Activated B cell treated with CpG ODN at 0.5 μM for 24 hours (primary cell): ENCODE data around the gene SCP2. TPM values are rescaled to one million over a fixed set of nuclear protein-coding genes. Genes with fewer than 3 reads are reported as not detected.

Experiments used
- ATAC-seq: fragments of 200-7000 bp; cut with Tn5 transposase; one replicate; pipeline ENCODE4 v1.10.0; 2021; ENCODE audit warnings: low read depth, mild to moderate bottlenecking, moderate library complexity
- CTCF ChIA-PET: fragments of 350-600 bp; sonication (Branson Sonifier 250); formaldehyde crosslinking; loops from one replicate; lab custom pipeline; 2021; ENCODE audit warnings: antibody characterized with exemption; lab: Charles Lee
- POLR2A ChIA-PET: fragments of 350-600 bp; sonication (Branson Sonifier 250); formaldehyde crosslinking; loops from one replicate; lab custom pipeline; 2021; ENCODE audit warnings: antibody characterized with exemption; lab: Charles Lee
- DNase-seq: peaks from one replicate; pipeline ENCODE4 v3.0.0; 2022
- H3K27ac Mint-ChIP-seq: one replicate; pipeline ENCODE4 v1.8.0; 2020; ENCODE audit warnings: mixed read lengths
- H3K27me3 Mint-ChIP-seq: one replicate; pipeline ENCODE4 v1.8.0; 2021; ENCODE audit warnings: mixed read lengths
- H3K36me3 Mint-ChIP-seq: one replicate; pipeline ENCODE4 v1.8.0; 2021; ENCODE audit warnings: low read depth, mixed read lengths
- H3K4me1 Mint-ChIP-seq: one replicate; pipeline ENCODE4 v1.8.0; 2021; ENCODE audit warnings: mixed read lengths
- H3K4me3 Mint-ChIP-seq: one replicate; pipeline ENCODE4 v1.8.0; 2020; ENCODE audit warnings: mild to moderate bottlenecking, mixed read lengths
- H3K9me3 Mint-ChIP-seq: one replicate; pipeline ENCODE4 v1.8.0; 2020; ENCODE audit warnings: mixed read lengths
- CTCF ChIP-seq: fragments of 200-600 bp; IDR thresholded peaks from one replicate; pipeline ENCODE4 v1.8.0; 2022; ENCODE audit warnings: antibody characterized with exemption, mild to moderate bottlenecking
- intact Hi-C: fragments of 100-400 bp; cut with micrococcal nuclease; formaldehyde crosslinking; loops from one replicate; pipeline ENCODE4 v1.15.1; 2024
- total RNA-seq: library from RNA; stranded (reverse); gene quantifications from 2 replicates; pipeline ENCODE4 v1.2.3, GENCODE V29; 2022

The SCP2 gene
- total RNA-seq, 1 donor from 2014 or later, result 72.2 TPM

- no peak for ATAC-seq
- intact Hi-C loops, result loop anchor here (5.0 kb wide), 1 partner anchor 253 kb away; no protein-coding TSS in a partner anchor
- no peak for DNase-seq
- Mint-ChIP-seq H3K36me3 (peaks cover 4% of the 10 kb centered on the region), H3K27me3 (peaks cover 4% of the 10 kb centered on the region), H3K27ac (no peak overlapping the region), H3K4me3 (no peak overlapping the region), H3K9me3 (no peaks in the 10 kb centered on the region), H3K4me1 (peaks cover 17% of the 10 kb centered on the region)
- POLR2A ChIA-PET, result no interaction called here
- CTCF ChIA-PET, result no interaction called here
- no peak for TF ChIP-seq CTCF
Measured at GRCh38 chr1:52929019-52929418, 1.9 kb downstream of the SCP2 start.

GRCh38 chr1:52937433-52938182, 10.5 kb downstream of the SCP2 start:
- no peak for ATAC-seq
- H3K36me3 Mint-ChIP-seq, result no peaks in the 10 kb centered on the region

GRCh38 chr1:52938183-52938451, 11.0 kb downstream of the SCP2 start:
- Mint-ChIP-seq H3K27me3 (no peaks in the 10 kb centered on the region), H3K9me3 (no peaks in the 10 kb centered on the region), H3K36me3 (no peaks in the 10 kb centered on the region), H3K27ac (no peak overlapping the region), H3K4me1 (no peaks in the 10 kb centered on the region), H3K4me3 (no peak overlapping the region)
- CTCF ChIA-PET, result no interaction called here
- ATAC-seq (no peak), DNase-seq (no peak)
- TF ChIP-seq CTCF, result no peak
- intact Hi-C loops, result no loop called here
- POLR2A ChIA-PET, result no interaction called here

More at GRCh38 chr1:52937433-52938182, 10.5 kb downstream of the SCP2 start:
- ChIA-PET POLR2A (no interaction called here), CTCF (no interaction called here)
- Mint-ChIP-seq H3K27ac (no peak overlapping the region), H3K9me3 (no peaks in the 10 kb centered on the region), H3K4me3 (no peak overlapping the region), H3K4me1 (no peaks in the 10 kb centered on the region), H3K27me3 (no peaks in the 10 kb centered on the region)
- DNase-seq, result no peak
- no peak for TF ChIP-seq CTCF
- intact Hi-C loops, result no loop called here

GRCh38 chr1:52943876-52944416, 16.9 kb downstream of the SCP2 start:
- Mint-ChIP-seq H3K36me3 (no peaks in the 10 kb centered on the region), H3K27me3 (peaks cover 3% of the 10 kb centered on the region), H3K9me3 (no peaks in the 10 kb centered on the region), H3K4me1 (no peaks in the 10 kb centered on the region), H3K27ac (no peak overlapping the region), H3K4me3 (no peak overlapping the region)
- ATAC-seq (no peak), DNase-seq (no peak)
- TF ChIP-seq CTCF, result no peak
- CTCF ChIA-PET, result no interaction called here
- POLR2A ChIA-PET, result no interaction called here
- intact Hi-C loops, result no loop called here

- no peak for TF ChIP-seq CTCF
- Mint-ChIP-seq H3K27ac (no peak overlapping the region), H3K9me3 (peaks cover 4% of the 10 kb centered on the region), H3K36me3 (peaks cover 3% of the 10 kb centered on the region), H3K4me1 (no peaks in the 10 kb centered on the region), H3K27me3 (peaks cover 3% of the 10 kb centered on the region), H3K4me3 (no peak overlapping the region)
- DNase-seq (no peak), ATAC-seq (no peak)
- POLR2A ChIA-PET, result no interaction called here
- intact Hi-C loops, result no loop called here
- CTCF ChIA-PET, result no interaction called here
Measured at GRCh38 chr1:52944566-52944965, 17.5 kb downstream of the SCP2 start.
